Activated CD8-positive, alpha-beta memory T cell treated with anti-CD3 and anti-CD28 coated beads, Interleukin-2, amount 50 U/mL, for 1 hour (primary cell): Measurements from ENCODE around the gene DYNC1H1.

ENCODE experiments used
- DNase-seq: peaks from one replicate; pipeline ENCODE4 v3.0.0-alpha.2; 2020; ENCODE audit errors: extremely low read depth

The DYNC1H1 gene

GRCh38 chr14:101964297-101965180 lies at the start of gene DYNC1H1:
Gene DYNC1H1 (plus strand): TSS chr14:101964573. CDS start chr14:101964692, 119 bp downstream.
- DNase-seq = peak; percentile 46

DNA sequence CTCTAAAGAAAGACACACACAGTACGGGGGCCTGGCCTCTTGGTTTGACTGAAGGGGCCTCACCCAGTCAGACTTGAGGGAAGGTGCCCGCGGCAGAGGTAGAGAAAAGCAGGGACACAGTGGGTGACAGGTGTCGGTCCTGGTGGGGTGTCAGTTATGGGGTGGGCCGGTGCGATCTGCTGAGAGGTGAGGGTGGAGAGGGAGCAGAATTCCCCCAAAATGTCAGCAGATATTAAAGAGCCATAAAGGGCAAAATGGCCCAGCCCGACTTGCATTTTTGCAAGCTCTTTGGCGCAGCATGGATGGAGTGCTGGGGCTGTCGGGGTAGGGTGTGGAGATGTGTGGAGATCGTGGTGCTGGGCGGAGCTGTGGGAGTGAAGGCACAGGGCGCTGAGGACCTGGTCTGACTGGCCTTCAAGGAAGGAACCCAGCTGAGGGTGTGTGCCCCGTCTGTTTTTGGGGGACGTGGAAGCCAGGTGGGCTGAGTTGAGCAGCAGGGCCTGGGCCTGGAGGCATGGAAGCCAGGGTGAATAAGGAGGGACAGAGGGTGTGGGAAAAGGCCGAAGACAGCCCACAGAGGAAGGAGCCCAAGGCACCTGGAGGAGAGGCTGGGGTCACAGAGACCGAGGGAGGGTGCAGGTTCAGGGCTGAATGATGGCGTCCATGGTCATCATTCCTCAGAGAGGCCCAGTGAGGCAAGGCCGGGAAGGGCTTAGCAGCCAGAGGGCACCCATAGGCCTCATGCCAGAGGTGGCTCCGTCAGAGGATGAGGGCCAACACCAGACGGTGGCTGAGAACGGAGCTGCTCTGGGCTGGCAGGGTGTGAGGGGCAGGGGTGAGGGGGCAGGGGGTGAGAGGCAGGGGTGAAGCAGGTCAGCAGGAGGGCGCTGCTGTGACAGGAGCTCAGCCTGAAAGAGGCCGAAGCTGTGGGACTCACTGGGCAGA lies 48.2 kb upstream of the DYNC1H1 start:
- DNase-seq = no peak

- DNase-seq = no peak
These were observed 47.5 kb upstream of the DYNC1H1 start for GRCh38 chr14:101916816-101917412.

DNA sequence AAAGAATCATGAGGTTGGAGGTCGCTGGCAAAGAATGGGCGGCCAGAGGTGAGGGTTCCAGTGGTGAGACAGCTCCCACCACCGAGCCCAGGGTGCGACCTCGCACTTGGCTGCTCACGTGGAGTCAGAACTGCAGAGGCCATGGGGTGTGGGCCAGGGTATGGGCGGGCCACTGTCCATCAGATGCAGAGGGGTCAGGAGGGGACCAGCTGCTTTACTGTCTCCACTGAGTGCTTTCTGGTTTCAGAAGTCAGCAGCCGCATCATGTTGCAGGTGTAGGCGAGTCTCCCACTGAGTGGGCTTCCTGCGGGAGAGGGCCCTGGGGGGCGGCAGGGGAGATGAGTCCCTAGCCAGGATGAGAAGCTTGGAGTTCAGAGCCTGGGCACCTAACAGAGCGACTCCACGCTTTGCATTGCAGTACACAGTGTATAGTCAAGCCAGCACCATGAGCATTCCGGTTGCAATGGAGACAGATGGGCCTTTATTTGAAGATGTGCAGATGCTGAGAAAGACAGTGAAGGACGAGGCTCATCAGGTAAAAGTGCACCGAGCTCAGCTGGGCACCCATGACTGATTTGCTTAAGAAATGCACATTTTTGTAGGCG lies 46.9 kb upstream of the DYNC1H1 start:
- DNase-seq = no peak

- no peak for DNase-seq
These were observed 46.0 kb upstream of the DYNC1H1 start for GRCh38 chr14:101918065-101918989.

DNA sequence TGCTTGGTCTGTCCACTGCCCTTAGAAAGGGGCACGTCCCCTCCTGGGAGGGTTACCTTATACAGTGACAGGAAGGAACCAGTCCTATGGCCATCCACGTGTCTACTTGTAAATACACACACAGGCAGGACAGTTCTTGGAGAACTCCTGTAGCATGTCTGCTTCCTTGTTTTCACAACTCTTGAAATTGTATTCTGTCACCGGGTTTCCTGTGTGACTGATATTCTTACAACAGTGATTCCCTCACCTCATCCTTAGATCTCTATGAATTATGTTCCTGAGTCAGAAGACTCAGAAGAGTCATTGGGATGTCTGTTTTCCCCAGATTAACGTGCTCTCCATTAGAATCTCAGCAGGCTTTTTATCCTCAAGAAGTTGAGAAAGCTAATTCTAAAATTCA lies 44.1 kb upstream of the DYNC1H1 start:
- no peak for DNase-seq

DNA sequence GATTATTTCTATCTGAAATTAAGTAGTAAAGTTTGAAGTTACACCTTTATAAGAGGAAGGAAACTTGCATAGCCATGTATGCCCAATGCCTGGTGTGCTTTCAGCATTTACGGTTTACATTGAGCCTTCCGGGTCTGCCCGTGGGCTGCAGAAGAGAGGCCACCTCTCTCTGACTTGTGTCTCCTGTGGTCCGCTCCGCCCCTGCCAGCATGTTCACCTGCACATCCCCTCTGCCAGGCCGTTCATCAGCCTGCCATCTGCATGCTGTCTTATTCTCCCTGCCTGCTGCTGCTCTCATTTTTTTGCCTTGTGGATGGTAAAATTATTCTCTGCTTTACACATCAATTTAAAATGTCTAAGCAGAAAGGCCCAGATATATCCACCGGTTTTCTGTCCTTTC lies 41.5 kb upstream of the DYNC1H1 start:
- no peak for DNase-seq

- no peak for DNase-seq
These were observed 39.2 kb upstream of the DYNC1H1 start for GRCh38 chr14:101925152-101925551.

GRCh38 chr14:101926085-101926484 lies 38.3 kb upstream of the DYNC1H1 start:
- no peak for DNase-seq

GRCh38 chr14:101926620-101927019 lies 37.8 kb upstream of the DYNC1H1 start:
- DNase-seq = no peak

- no peak for DNase-seq
These were observed 36.5 kb upstream of the DYNC1H1 start for GRCh38 chr14:101927859-101928258.

- no peak for DNase-seq
These were observed 35.9 kb upstream of the DYNC1H1 start for GRCh38 chr14:101928415-101928841.

DNA sequence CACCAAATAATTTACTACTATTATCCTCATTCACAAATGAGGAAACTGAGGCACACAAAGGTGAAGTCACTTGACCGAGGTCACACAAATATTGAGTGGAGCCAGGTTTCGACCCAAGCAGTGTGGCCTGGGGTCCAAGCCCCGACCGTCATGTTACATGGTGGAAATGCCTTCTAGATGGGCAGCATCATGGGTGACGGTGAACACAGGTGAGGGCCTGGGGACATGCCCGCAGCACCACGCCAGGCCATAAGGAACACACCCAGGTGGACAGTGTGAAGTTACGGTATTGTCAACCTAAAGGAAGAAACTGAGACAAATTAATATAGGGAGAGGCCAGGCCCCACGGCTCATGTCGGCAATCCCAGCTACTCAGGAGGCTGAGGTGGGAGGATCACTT lies 35.3 kb upstream of the DYNC1H1 start:
- DNase-seq = no peak

DNA sequence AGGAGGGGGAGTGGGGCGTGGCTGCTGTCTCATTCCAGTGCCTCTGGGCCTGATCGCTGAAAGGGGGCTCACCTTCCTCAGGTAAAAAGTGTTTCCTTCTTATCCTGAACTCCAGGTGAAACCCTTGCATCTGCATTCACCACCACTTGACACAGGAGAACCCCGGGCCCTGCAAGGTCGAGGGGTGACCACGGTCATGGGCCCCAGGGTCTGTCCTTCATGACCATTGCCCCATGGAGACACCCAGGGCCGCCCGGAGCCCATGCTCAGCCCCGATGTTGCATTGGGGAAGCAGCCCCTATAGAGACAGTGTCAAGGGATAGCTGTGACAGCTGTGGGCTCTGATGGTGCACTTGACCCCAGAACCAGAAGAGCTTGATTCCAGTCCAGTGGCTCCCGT lies 34.4 kb upstream of the DYNC1H1 start:
- no peak for DNase-seq

- no peak for DNase-seq
These were observed 31.7 kb upstream of the DYNC1H1 start for GRCh38 chr14:101932673-101933072.

DNA sequence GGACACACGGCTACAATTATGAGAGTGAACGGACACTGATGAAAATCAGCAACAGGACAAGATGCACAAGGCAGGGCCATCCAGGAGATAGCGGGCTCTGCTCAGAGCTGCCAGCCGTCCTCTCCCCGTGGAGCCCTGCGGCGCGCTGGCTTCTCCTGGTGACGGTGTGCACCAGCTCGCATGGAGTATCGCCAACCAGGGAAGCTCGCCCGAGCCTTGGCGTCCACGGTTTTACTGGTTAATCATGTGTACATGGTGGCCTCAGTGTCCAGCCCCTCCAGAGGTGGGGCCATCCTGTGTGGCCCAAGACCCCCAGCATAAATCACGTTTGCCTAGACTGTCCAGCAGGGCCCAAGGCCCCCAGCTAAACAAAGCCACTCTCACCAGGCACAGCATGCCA lies 31.2 kb upstream of the DYNC1H1 start:
- no peak for DNase-seq

DNA sequence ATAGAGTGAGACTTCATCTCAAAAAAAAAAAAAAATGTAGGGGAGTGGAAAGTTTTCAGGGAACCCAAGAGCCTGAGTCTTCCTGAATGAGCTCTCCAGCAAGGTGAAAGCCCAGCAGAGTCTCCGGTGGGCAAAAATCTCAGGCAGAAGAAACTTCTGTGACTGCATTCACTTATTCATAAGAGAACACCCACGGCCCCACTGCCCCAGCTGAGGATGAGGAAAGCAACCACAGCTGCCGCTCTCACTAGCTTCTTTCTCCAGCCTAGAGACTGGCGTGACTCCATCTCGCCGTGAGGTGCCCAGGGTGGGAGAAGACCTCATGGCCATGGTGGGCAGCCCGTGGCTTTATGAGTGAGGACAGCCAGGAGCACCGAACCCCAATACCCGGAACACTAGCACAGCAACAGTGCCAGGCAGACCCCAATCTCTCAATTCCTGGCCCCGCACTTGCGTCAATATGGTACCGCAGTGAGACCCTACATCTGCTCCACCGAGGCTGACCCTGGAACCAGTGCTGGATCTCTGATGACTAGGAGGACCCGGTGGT lies 29.7 kb upstream of the DYNC1H1 start:
- DNase-seq = no peak

- no peak for DNase-seq
These were observed 26.2 kb upstream of the DYNC1H1 start for GRCh38 chr14:101937926-101938767.

DNA sequence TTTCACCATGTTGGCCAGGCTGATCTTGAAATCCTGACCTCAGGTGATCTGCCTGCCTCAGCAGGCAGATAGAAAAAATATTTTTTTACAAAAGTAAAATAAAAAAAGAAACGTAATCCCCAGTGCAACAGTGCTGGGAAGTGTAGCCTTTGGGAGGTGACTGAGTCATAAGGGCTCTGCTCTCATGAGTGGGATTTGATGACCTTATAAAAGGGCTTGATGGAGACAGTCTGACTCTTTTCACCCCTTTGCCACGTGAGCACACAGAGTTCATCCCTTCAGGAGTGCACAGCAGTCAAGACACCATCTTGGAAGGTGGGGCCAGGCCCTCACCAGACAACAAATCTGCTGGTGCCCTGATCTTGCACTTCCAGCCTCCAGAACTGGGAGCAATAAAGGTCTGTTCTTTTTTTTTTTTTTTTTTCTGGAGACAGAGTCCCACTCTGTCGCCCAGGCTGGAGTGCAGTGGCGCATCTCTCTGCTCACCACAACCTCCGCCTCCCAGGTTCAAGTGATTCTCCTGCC lies 24.7 kb upstream of the DYNC1H1 start:
- no peak for DNase-seq
